SK-N-SH treated with all-trans-retinoic acid at 6 μM for 48 hours (cell line): ENCODE measurements around the gene ARHGAP4.

Experiments
- ARNTL ChIP-seq: fragments of 450-650 bp; formaldehyde crosslinking; IDR thresholded peaks from 2 replicates; pipeline ENCODE4 v1.5.0; 2020; ENCODE audit warnings: low read depth, mild to moderate bottlenecking, moderate library complexity, borderline replicate concordance
- CSRNP3 ChIP-seq: fragments of 250-450 bp; sonication (Bioruptor Pico); IDR thresholded peaks from 2 replicates; pipeline ENCODE4 v1.5.1; 2021; ENCODE audit warnings: mild to moderate bottlenecking, moderate library complexity
- ISL1 ChIP-seq: fragments of 250-450 bp; sonication (Bioruptor Pico); IDR thresholded peaks from 2 replicates; pipeline ENCODE4 v2.1.2; 2022; ENCODE audit warnings: mild to moderate bottlenecking, moderate library complexity
- PATZ1 ChIP-seq: fragments of 250-450 bp; sonication (Bioruptor Pico); IDR thresholded peaks from 2 replicates; pipeline ENCODE4 v1.8.0; 2020; ENCODE audit warnings: mild to moderate bottlenecking, moderate library complexity, borderline replicate concordance

- TF ChIP-seq CSRNP3 (no peak), PATZ1 (no peak), ARNTL (CRISPR knock-in tag) (no peak), ISL1 (CRISPR knock-in tag) (no peak)
Measured at GRCh38 chrX:153871451-153871850, 54.6 kb downstream of the ARHGAP4 start.
